HG02970 (cell line): Measurements from ENCODE around the gene NPC2.
"Not testable (repeated sequence)": the region's sequence is repeated elsewhere in the genome, so short reads cannot be mapped to it uniquely, and the experiment has no call there.

Experiments
- ATAC-seq: cut with Tn5 transposase; IDR thresholded peaks from one replicate; pipeline ENCODE4 v1.9.1; 2021; ENCODE audit warnings: mild to moderate bottlenecking, moderate library complexity, moderate number of reproducible peaks; ENCODE audit not compliant: unreplicated experiment, low FRiP score

Gene NPC2

GRCh38 chr14:74492776-74493342 is at the start of gene NPC2:
TSS of gene NPC2 (minus strand) at chr14:74493305. CDS start at chr14:74493274, 31 bp downstream.
- ATAC-seq = peak; percentile 20

- ATAC-seq = no peak
Observed at GRCh38 chr14:74542056-74542685, 49.1 kb upstream of the NPC2 start.

GRCh38 chr14:74541225-74541624 is 48.1 kb upstream of the NPC2 start:
- no peak for ATAC-seq

GRCh38 chr14:74539503-74539902 is 46.4 kb upstream of the NPC2 start:
- no peak for ATAC-seq

GRCh38 chr14:74538411-74539391 is 45.6 kb upstream of the NPC2 start:
- ATAC-seq = no peak

- not testable (repeated sequence) for ATAC-seq
Observed at GRCh38 chr14:74536336-74536735, 43.2 kb upstream of the NPC2 start.

- ATAC-seq = no peak
Observed at GRCh38 chr14:74535756-74536325, 42.7 kb upstream of the NPC2 start.

- no peak for ATAC-seq
Observed at GRCh38 chr14:74533576-74533975, 40.5 kb upstream of the NPC2 start.

- ATAC-seq = no peak
Observed at GRCh38 chr14:74532246-74532645, 39.1 kb upstream of the NPC2 start.

- no peak for ATAC-seq
Observed at GRCh38 chr14:74531467-74531866, 38.4 kb upstream of the NPC2 start.

GRCh38 chr14:74531006-74531405 is 37.9 kb upstream of the NPC2 start:
- ATAC-seq = no peak

DNA sequence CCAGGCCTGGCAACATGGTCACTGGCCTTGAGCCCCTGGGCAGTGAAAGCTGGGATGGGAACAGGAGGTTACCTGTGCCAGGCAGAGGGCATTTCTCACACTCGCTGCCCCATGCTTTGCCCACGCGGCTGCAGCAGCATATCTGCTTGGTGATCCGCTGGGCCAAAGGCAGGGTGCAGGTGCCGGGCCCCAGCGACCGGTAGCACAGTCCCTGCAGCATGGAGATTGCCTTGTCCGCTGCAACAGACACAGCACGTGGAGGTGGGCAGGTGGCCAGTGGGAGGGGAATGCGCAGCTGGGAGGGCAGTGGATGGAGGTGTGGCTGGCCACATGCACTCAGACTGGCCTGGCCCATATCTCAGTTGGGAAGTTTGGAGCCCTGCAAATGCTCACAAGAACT is 35.8 kb upstream of the NPC2 start:
- no peak for ATAC-seq

DNA sequence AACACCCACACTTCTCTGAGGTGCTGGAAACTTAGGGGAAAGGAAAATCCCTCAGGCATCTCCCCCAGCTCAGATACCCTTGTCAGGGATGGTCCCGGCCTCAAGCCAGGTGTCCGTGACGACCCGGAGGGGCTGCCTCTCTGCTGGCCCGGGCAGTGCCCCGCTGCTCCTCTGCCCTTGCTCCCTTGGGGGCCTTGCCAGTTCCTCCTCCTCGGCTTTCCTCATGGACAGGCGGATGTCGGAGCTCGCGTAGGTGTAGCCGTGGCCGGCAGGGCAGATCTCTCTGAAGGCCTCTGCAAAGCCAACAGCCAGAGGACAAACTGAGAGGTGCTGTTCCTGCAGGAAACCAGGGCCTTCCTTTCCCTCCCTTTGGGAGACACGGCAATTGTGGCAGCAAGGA is 35.3 kb upstream of the NPC2 start:
- no peak for ATAC-seq

DNA sequence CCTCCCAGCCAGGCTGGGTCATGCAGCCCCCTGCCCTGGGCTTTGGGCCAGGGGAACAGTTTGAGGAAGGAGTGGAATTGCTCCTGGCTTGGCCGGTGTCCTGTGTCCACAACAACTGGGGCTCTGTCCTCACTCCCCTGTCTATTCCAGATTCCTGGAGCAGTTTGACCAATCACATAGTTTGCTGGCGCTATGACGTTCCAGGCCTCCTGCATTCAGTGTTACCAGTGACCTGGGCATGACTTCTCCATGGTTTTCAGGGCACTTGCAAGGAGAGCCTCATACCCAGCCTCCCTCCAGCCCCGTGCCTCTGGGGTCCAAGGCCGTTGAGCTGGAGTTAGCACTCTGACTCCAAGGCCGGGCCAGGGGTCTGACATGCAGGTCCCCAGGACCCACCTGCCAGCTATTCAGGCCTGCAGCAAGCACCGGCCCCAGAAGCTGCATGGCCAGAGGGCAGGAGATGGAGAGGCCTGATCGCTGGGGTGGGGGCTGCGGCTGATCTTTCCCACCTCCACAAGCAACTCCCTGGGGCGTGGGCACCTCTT is 34.7 kb upstream of the NPC2 start:
- ATAC-seq = no peak

DNA sequence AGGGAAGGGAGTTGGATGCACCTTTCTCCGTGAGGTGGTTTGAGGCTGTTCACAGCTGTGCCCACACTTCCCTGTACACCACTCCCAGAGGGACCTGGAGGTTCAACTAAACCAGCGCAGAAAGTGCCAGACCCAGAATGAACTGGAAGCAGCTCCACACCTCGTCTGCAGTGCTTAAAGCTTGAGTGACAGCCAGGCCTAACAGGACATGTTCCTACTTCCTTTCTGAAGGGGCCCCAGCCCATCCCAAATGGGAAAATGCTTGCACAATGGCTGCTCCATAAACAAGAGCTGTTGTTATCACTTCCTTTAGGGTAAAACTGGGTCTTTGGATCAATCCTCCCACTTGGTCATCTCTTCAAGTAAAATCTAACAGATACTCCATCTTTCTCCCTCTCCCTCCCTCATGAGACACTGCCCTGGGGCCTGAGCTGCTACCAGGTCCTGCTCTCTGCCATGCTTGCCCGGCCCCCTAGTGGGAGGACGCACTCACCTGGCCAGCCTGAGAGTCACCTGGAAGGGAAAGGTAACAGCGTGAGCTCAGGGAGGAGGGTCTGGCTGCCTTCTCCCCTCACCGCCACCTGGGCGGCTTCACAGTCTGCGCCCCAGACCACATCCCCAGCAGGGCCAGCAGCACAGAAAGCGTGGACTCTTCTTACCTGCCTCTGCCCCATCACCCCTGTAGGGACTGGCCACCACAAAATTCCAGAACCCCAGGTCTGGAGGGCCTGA is 33.9 kb upstream of the NPC2 start:
- no peak for ATAC-seq

GRCh38 chr14:74525361-74525851 is 32.3 kb upstream of the NPC2 start:
- ATAC-seq = no peak

DNA sequence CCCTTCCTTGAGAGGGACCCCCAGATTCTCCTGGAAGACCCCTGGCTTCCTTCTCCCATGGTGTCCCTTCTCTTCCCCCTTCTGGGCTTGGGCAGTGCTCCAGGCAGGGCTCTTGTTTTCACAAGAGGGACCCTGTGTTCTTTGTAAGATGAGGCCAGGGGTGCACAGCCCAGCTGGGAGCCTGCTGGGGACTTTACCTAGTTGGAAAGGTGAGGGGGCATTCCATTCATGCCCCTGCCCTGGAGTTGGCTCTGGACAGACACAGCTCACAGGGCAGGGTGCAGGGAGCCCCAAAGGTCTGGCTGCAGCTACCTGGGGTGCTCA is 31.7 kb upstream of the NPC2 start:
- ATAC-seq = no peak

GRCh38 chr14:74524076-74524811 is 31.1 kb upstream of the NPC2 start:
- ATAC-seq = no peak

DNA sequence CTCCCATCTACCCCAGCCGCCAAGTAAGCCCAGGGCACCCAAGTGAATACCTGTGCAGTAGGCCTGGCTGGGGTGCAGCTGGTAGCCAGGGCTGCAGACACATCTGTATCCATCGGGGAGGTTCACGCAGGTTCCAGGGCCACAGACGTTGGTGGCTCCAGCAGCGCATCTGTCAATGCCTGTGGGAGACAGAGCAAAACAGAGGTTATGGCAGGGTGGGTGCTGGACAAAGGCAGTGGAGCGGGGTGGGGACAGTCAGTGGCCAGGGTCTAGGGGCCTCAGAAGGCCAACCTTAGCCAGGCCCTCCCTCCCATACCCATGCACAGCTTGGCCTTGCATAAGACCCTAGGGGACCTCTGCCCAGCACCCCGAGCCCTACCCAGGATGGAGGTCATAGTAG is 29.6 kb upstream of the NPC2 start:
- ATAC-seq = no peak
